Cardiac fibroblast (primary cell): ENCODE data around the gene OPN4.
A peak's percentile ranks its signal among the peaks of the same experiment; 100 is the strongest.

Experiments used
- DNase-seq, 2 donors: peaks; one replicate each; pipeline versions ENCODE4 v3.0.0 to v3.0.0-alpha.2; 2010; ENCODE audit warnings: low read depth in 2 of 2
- H3K4me3 ChIP-seq, 2 donors: replicated peaks in 1 of 2; 1 replicate in 1 of 2; 2 replicates in 1 of 2; pipeline ENCODE4 v1.5.1; 2011; ENCODE audit warnings: low read depth in 2 of 2, low read length in 2 of 2, mild to moderate bottlenecking in 2 of 2, moderate library complexity in 1 of 2
- TF ChIP-seq, protein P1 (sequence below): IDR thresholded peaks from one replicate; pipeline ENCODE4 v1.5.1; 2011; ENCODE audit warnings: low read depth, mild to moderate bottlenecking, low read length, inconsistent platforms

Gene OPN4

GRCh38 chr10:86690657-86691084 is 36.3 kb downstream of the OPN4 start:
- no peak overlapping the region for H3K4me3 ChIP-seq
- TF ChIP-seq, protein P1, sequence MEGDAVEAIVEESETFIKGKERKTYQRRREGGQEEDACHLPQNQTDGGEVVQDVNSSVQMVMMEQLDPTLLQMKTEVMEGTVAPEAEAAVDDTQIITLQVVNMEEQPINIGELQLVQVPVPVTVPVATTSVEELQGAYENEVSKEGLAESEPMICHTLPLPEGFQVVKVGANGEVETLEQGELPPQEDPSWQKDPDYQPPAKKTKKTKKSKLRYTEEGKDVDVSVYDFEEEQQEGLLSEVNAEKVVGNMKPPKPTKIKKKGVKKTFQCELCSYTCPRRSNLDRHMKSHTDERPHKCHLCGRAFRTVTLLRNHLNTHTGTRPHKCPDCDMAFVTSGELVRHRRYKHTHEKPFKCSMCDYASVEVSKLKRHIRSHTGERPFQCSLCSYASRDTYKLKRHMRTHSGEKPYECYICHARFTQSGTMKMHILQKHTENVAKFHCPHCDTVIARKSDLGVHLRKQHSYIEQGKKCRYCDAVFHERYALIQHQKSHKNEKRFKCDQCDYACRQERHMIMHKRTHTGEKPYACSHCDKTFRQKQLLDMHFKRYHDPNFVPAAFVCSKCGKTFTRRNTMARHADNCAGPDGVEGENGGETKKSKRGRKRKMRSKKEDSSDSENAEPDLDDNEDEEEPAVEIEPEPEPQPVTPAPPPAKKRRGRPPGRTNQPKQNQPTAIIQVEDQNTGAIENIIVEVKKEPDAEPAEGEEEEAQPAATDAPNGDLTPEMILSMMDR: no peak
- no peak for DNase-seq

DNA sequence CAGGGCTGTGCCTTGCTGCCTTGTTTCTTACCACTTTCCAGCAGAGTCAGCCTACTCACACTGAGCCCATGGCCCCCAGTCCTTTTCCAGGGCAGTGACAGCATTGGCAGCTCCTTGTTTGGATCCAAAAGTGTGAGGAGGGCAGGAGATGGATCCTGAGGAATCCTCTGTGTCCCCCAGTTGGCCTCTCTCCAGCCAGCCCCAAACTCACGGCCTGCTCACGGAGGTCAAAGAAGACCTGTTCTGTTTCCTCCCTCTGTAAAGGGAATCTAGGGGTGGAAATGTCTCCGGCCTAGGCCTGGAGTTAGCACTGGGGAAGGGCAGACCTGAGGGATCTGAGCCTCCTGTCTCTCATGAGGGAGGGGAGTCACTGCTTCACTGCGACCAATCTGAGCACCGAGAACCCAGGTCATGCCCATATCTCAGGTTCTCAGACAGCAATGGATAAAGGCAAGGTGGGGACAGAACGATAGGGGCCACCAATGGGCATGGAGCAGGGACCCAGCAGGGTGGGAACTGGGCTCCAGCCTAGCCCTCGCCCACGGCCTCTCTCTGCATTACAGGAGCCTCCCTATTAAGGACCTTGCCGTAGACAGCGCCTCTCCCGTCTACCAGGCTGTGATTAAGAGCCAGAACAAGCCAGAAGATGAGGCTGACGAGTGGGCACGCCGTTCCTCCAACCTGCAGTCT is 37.1 kb downstream of the OPN4 start:
- TF ChIP-seq, protein P1: no peak
- no peak overlapping the region for H3K4me3 ChIP-seq
- no peak for DNase-seq

- H3K4me3 ChIP-seq: no peak overlapping the region
- no peak for DNase-seq
- TF ChIP-seq, protein P1: no peak
These were observed 37.7 kb downstream of the OPN4 start for GRCh38 chr10:86692023-86692514.

GRCh38 chr10:86692664-86693063 is 38.3 kb downstream of the OPN4 start:
- TF ChIP-seq, protein P1: no peak
- no peak for DNase-seq
- H3K4me3 ChIP-seq: no peak overlapping the region

GRCh38 chr10:86693275-86693674 is 38.9 kb downstream of the OPN4 start:
- TF ChIP-seq, protein P1: no peak

DNA sequence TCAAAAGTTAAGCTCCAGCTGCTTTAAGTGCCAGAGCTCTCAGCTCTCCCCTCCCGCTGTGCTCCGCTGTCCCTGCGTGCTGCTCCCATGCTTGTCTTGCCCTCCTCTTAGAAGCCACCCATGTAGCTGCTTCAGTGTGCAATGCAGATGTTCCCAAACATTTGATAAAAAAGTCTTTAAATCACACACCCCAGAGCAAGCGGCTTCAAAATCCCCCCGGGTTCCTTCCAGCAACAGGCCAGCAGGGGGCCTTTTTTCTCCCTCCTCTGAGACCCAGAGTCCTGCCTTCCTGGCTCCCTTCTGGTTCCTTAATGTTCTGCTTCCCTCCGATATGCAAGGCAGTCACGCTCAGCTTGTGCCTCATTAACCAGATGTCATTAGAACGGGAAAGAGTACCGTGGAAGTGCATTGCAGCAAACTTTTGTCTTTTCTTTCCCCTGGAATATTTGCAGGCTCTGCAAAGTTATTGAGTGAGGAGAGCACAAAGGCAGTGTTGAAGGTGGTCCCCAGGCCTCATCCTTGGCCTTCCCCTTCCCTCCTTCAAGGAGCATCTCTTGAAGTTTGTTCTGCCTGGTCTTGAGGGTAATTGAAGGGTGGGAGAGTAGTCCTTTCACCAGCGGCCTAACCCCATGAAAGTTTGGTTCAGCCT is 39.5 kb downstream of the OPN4 start:
- DNase-seq: peak; percentile 57 to 74
- TF ChIP-seq, protein P1: peak; percentile 85
- no peak overlapping the region for H3K4me3 ChIP-seq

More at GRCh38 chr10:86693275-86693674, 38.9 kb downstream of the OPN4 start:
- H3K4me3 ChIP-seq: no peak overlapping the region
- DNase-seq: no peak
